NCI-H748 (cell line): Measurements from ENCODE around the gene NAALADL2.

Experiments used
- DNase-seq: peaks from one replicate; lab custom pipeline; 2025; ENCODE audit not compliant: unreplicated experiment; lab: John Stamatoyannopoulos, UW

NAALADL2 gene

GRCh38 chr3:174884776-174885568 lies 25.8 kb downstream of the NAALADL2 start:
- DNase-seq: no peak

GRCh38 chr3:174891524-174892203 lies 32.5 kb downstream of the NAALADL2 start:
- DNase-seq: no peak

DNA sequence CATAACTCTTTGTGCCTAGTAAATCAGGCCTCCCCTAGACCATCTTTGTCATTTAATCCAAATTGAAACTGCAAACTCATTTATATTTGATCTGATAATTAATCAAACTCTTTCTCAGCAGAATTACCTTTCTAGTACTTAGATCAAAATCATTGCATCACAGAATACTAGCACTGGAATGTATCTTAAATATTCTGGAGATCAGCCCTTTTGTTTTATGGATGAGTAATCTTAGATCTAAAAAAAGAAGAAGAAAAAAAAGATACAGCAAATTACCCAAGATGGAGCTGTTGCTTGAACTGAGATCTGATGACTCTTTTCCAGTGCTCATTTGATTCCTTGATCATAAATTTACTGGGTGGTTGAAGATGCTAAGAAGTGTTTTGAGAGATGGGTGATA lies 47.9 kb downstream of the NAALADL2 start:
- DNase-seq: no peak

DNA sequence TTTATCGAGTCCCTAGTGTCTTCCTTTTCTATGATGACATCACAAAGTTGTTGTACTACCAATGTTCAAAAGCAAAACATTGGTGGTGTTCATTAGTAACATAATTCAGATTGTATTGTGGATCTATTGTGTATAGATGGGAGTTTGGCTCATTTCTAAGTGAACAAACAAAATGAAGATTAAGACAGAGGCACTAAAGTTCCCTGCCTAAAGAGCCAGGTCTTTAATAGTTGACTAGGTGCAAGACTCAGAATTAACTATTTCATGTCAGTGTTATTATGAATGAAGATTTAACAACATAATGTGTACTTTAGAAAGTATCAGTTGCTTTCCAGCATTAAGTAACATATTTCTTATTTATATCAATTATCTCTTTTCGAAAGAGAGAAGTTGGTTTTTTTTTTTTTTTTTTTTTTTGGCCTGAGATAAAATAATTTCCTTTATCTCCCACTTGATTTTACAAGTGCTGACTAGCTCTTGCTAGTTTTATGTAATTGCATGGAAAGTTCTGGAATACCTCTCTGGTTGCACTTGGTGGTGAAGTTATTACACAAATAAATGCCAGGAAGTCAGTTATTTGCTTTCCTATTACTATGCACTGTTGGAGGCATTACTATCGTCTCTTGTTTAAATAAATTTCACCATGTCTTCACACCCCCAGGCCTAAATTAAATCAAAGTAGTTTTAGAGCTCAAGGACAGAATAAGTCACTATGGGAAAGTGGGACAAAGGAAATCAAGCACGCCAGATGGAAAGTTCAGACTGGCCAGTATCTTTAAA lies 48.7 kb downstream of the NAALADL2 start:
- peak; percentile 48 for DNase-seq

GRCh38 chr3:174931473-174932353 lies 72.6 kb downstream of the NAALADL2 start:
- DNase-seq: no peak

DNA sequence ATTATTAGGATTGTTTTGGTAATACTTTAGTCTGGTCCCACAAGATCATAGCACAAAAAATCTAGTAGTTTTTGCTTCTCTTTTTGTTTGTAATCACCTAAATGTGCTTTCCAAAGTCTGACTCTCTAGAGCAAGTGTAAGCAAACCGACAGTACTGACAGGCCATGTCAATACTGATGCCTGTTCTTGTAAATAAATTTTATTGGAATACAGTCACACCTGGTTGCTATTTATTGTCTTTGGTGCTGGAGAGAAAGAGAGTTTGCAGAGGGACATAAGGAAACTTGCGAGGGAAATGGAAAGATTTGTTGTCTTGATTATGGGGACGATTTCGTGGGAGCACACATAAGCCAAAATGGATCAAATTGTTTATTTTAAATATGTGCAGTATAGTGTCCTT lies 77.5 kb downstream of the NAALADL2 start:
- no peak for DNase-seq

DNA sequence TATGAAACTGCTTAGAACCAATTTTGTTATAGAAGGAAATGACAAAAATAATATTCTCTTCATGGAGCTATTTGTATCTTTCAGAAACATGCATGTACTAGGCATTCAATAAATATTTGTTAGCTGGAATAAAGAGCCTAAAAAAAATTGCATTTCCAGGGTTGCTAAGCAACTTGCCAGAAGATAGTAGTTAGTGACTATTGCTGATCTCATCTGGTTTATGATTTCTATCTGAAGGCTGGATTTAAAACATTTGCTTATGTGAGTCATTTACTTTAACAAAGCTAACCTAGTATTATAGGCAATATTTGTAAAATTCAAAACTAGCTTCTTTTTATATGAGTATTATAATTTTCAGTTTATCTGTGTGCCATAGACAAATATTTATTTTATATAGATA lies 78.3 kb downstream of the NAALADL2 start:
- peak; percentile 39 for DNase-seq

DNA sequence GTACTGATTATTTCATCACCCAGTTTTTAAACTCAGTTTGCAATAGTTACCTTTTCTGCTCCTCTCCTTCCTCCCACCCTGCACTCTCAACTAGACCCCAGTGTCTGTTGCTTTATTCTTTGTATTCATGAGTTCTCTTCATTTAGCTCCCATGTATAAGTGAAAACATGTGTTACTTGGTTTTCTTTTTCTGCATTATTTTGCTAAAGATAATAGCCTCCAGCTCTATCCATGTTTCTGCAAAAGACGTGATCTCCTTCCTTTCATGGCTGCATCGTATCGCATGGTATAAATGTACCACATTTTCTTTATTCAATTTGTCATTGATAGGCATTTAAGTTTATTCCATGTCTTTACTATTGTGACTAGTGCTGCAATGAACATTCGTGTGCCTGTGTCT lies 79.0 kb downstream of the NAALADL2 start:
- no peak for DNase-seq

DNA sequence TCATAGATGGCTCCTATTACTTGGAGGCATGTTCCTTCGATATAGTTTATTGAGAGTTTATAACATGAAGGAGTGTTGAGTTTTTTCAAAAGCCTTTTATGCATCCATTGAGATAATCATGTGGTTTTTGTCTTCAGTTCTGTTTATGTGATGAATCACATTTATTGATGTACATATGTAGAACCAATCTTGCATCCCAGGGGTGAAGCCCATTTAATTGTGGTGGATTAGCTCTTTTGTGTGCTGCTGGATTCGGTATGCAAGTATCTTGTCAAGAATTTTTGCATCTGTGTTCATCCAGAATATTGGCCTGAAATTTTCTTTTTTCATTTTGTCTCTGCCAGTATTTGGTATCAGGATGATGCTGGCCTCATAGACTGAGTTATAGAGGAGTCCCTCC lies 81.0 kb downstream of the NAALADL2 start:
- DNase-seq: no peak

GRCh38 chr3:174945276-174945675 lies 86.1 kb downstream of the NAALADL2 start:
- DNase-seq: no peak

GRCh38 chr3:174945951-174946350 lies 86.8 kb downstream of the NAALADL2 start:
- DNase-seq: no peak

GRCh38 chr3:174949523-174949922 lies 90.4 kb downstream of the NAALADL2 start:
- DNase-seq: no peak

DNA sequence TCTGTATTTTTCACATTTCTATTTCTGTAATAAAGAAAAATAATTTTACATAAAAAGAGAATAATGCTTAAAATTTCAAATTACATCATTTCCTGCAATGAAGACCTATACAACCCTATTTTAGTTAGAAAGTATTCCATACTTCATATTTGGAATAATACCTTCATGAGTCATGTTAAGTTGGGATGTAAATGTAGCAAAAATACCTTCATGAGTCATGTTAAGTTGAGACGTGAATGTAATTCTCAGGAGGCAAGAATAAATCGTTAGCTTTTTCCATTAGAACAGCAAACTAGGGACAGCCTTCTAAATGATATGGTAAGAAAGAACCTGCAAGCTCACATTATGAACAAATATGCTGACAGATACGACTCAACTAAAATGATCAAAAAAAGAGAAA lies 91.9 kb downstream of the NAALADL2 start:
- DNase-seq: no peak

DNA sequence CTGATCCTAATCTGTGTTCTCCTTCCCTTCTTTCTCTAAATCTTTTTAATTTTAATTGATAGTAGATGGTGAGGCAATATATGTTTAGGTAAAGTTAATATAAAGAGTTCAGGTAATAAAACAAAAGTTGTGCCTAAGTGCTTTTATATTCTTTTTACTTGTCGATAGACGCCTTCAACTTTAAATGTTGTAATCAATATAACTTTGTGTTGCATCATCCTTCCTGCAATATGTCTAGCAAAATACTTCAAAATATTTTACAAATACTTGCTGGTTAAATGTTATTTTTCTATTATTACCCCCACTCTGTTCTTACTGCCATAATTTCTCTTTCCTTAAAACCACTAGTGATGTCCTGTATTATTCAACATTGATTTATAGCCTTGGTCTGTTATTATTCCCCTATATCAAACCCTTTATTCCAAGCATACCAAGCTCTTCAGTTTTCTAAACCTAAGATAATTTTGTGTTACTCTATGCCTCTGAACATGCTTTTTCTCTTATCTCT lies 92.4 kb downstream of the NAALADL2 start:
- DNase-seq: no peak

- no peak for DNase-seq
Measured at GRCh38 chr3:174953068-174953467, 93.9 kb downstream of the NAALADL2 start.

DNA sequence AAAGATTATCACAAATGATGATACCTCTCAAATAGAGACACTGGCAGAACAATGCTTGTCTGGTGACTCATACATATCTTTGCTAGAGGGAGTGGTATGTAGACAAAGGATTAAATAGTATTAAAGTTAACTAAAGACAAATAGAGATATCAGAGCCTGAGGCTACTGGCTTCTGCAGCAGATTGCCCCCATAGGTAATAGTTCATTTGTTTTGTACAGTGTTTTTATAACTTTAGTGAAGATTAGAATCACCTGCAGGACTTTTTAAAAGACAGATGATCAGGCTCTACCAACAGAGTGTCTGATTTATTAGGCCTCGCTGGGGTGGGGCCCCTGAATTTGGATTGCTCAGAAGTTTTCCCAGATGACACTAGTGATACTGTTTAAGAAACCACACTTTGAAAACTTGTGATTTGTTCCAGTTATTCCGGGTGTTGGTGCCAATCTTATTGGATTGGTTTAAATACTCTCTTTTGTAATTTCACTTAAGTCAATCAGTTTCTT lies 96.4 kb downstream of the NAALADL2 start:
- DNase-seq: no peak

GRCh38 chr3:174957081-174957480 lies 97.9 kb downstream of the NAALADL2 start:
- no peak for DNase-seq

GRCh38 chr3:174957551-174958001 lies 98.4 kb downstream of the NAALADL2 start:
- DNase-seq: no peak

DNA sequence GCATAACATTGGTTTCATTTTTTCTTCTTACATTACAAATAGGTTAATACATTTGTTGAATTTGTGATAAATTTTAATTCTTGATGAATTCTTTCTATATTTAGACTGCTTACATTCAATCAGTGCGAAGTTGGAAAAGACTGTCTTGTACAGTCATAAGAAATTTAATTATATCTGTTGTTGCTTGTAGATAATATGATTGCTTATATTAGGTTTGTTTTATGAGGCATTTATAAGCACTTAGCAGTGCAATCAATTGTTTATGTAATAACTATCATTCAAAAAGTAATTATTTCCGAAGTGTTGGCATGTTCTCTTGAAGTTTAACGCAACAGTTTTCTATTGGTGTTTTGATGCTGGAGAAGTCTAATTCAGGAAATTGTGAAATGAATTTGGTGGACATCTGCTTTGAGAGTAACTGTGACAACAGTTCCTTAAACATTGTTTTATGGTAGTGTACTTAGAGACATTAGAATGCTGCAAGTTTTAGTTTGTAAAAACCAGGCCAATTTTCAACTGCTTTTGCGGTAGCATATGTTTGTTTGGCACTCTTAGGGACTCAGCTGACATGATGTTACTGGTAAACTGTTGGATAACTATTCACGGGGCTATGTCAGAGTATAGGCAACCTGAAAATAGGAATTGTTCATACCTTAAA lies 99.7 kb downstream of the NAALADL2 start:
- DNase-seq: no peak

GRCh38 chr3:174959556-174960065 lies 100.5 kb downstream of the NAALADL2 start:
- DNase-seq: no peak
